GM18505 (cell line): ENCODE data around the gene YPEL3.
"Not testable (repeated sequence)": the region's sequence is repeated elsewhere in the genome, so short reads cannot be mapped to it uniquely, and the experiment has no call there.

Experiments
- ATAC-seq: cut with Tn5 transposase; IDR thresholded peaks from one replicate; pipeline ENCODE4 v1.9.1; 2021; ENCODE audit not compliant: unreplicated experiment
- POLR2A ChIP-seq: IDR thresholded peaks from 4 replicates; pipeline ENCODE4 v1.6.1; 2011; ENCODE audit warnings: borderline replicate concordance; ENCODE audit not compliant: insufficient read depth, insufficient read length; ENCODE audit errors: extremely low read depth

YPEL3 gene

GRCh38 chr16:30127993-30128392 is 32.0 kb upstream of the YPEL3 start:
- TF ChIP-seq POLR2A = no peak

GRCh38 chr16:30125690-30126089 is 29.7 kb upstream of the YPEL3 start:
- ATAC-seq = not testable (repeated sequence)

More at GRCh38 chr16:30127993-30128392, 32.0 kb upstream of the YPEL3 start:
- ATAC-seq = no peak

GRCh38 chr16:30124985-30125379 is 29.0 kb upstream of the YPEL3 start:
- no peak for TF ChIP-seq POLR2A
- ATAC-seq = no peak

GRCh38 chr16:30122604-30123160 is 26.7 kb upstream of the YPEL3 start:
- ATAC-seq = peak; percentile 3
- TF ChIP-seq POLR2A = no peak

- no peak for ATAC-seq
- TF ChIP-seq POLR2A = no peak
These were observed 25.9 kb upstream of the YPEL3 start for GRCh38 chr16:30121741-30122571.

- ATAC-seq = no peak
These were observed 24.5 kb upstream of the YPEL3 start for GRCh38 chr16:30120340-30121105.

GRCh38 chr16:30119428-30119827 is 23.4 kb upstream of the YPEL3 start:
- no peak for ATAC-seq
- no peak for TF ChIP-seq POLR2A

More at GRCh38 chr16:30120340-30121105, 24.5 kb upstream of the YPEL3 start:
- TF ChIP-seq POLR2A = no peak

GRCh38 chr16:30117768-30118167 is 21.8 kb upstream of the YPEL3 start:
- TF ChIP-seq POLR2A = no peak
- no peak for ATAC-seq

- TF ChIP-seq POLR2A = no peak
These were observed 20.5 kb upstream of the YPEL3 start for GRCh38 chr16:30116291-30117207.

GRCh38 chr16:30115238-30115637 is 19.2 kb upstream of the YPEL3 start:
- ATAC-seq = no peak
- TF ChIP-seq POLR2A = no peak

More at GRCh38 chr16:30116291-30117207, 20.5 kb upstream of the YPEL3 start:
- no peak for ATAC-seq

GRCh38 chr16:30114833-30115232 is 18.8 kb upstream of the YPEL3 start:
- not testable (repeated sequence) for ATAC-seq

GRCh38 chr16:30114411-30114810 is 18.4 kb upstream of the YPEL3 start:
- ATAC-seq = no peak
- TF ChIP-seq POLR2A = no peak
